ENCODE results near the gene HS3ST3A1. TPM values are rescaled to one million over a fixed set of nuclear protein-coding genes. Genes with fewer than 3 reads are reported as not detected.

The HS3ST3A1 gene
- total and polyA plus RNA-seq, 2 donors from 2014 or later, result 1.2 to 2.2 TPM

GRCh38 chr17:13584701-13585080, 17.0 kb downstream of the HS3ST3A1 start:
- H3K4me1 ChIP-seq (ENCODE audit: control insufficient read depth in 2 of 3, insufficient read depth in 2 of 3, low read depth in 1 of 3, low read length in 3 of 3), result no peaks in the 10 kb centered on the region
- TF ChIP-seq CTCF (IDR thresholded peaks at IDR 0.05; ENCODE audit: borderline replicate concordance, extremely low read depth, insufficient read depth), result no peak
- FAIRE-seq (no peak), DNase-seq (no peak)
- no peak overlapping the region for H3K9ac ChIP-seq (ENCODE audit: low read length in 3 of 3)
- intact Hi-C loops (cut with DNase I), result no loop called here
- H3K27me3 ChIP-seq (ENCODE audit: control insufficient read depth, insufficient read depth, low read length), result no peaks in the 10 kb centered on the region
- H3K4me3 ChIP-seq (ENCODE audit: low read length in 3 of 3), result no peak overlapping the region
- H3K27ac ChIP-seq (ENCODE audit: low read depth in 2 of 2, low read length in 2 of 2), result no peak overlapping the region
- no peaks in the 10 kb centered on the region for H3K36me3 ChIP-seq (ENCODE audit: control insufficient read depth in 2 of 3, insufficient read depth in 3 of 3, low read length in 3 of 3)
- H3K9me3 ChIP-seq (ENCODE audit: control insufficient read depth in 2 of 3, insufficient read depth in 1 of 3, low read length in 3 of 3), result no peaks in the 10 kb centered on the region

GRCh38 chr17:13583996-13584700, 17.6 kb downstream of the HS3ST3A1 start:
- intact Hi-C loops (cut with DNase I), result no loop called here
- no peak overlapping the region for H3K27ac ChIP-seq (ENCODE audit: low read depth in 2 of 2, low read length in 2 of 2)
- DNase-seq (no peak), FAIRE-seq (no peak)
- no peak overlapping the region for H3K4me3 ChIP-seq (ENCODE audit: low read length in 3 of 3)
- H3K36me3 ChIP-seq (ENCODE audit: control insufficient read depth in 2 of 3, insufficient read depth in 3 of 3, low read length in 3 of 3), result no peaks in the 10 kb centered on the region
- no peaks in the 10 kb centered on the region for H3K9me3 ChIP-seq (ENCODE audit: control insufficient read depth in 2 of 3, insufficient read depth in 1 of 3, low read length in 3 of 3)
- no peaks in the 10 kb centered on the region for H3K27me3 ChIP-seq (ENCODE audit: control insufficient read depth, insufficient read depth, low read length)
- H3K9ac ChIP-seq (ENCODE audit: low read length in 3 of 3), result no peak overlapping the region
- TF ChIP-seq CTCF (IDR thresholded peaks at IDR 0.05; ENCODE audit: borderline replicate concordance, extremely low read depth, insufficient read depth), result no peak
- no peaks in the 10 kb centered on the region for H3K4me1 ChIP-seq (ENCODE audit: control insufficient read depth in 2 of 3, insufficient read depth in 2 of 3, low read depth in 1 of 3, low read length in 3 of 3)

GRCh38 chr17:13582776-13583547, 18.8 kb downstream of the HS3ST3A1 start:
- TF ChIP-seq CTCF (IDR thresholded peaks at IDR 0.05; ENCODE audit: borderline replicate concordance, extremely low read depth, insufficient read depth), result no peak
- Histone ChIP-seq H3K27ac (ENCODE audit: low read depth in 2 of 2, low read length in 2 of 2) (no peak overlapping the region), H3K9me3 (ENCODE audit: control insufficient read depth in 2 of 3, insufficient read depth in 1 of 3, low read length in 3 of 3) (no peaks in the 10 kb centered on the region), H3K9ac (ENCODE audit: low read length in 3 of 3) (no peak overlapping the region), H3K4me3 (ENCODE audit: low read length in 3 of 3) (no peak overlapping the region), H3K36me3 (ENCODE audit: control insufficient read depth in 2 of 3, insufficient read depth in 3 of 3, low read length in 3 of 3) (no peaks in the 10 kb centered on the region), H3K27me3 (ENCODE audit: control insufficient read depth, insufficient read depth, low read length) (no peaks in the 10 kb centered on the region), H3K4me1 (ENCODE audit: control insufficient read depth in 2 of 3, insufficient read depth in 2 of 3, low read depth in 1 of 3, low read length in 3 of 3) (no peaks in the 10 kb centered on the region)
- FAIRE-seq, result no peak
- no peak for DNase-seq
- intact Hi-C loops (cut with DNase I), result no loop called here
